Breast epithelium (tissue), 4 donors: ENCODE data around the gene OR6B2. TPM values are rescaled to one million over a fixed set of nuclear protein-coding genes. Genes with fewer than 3 reads are reported as not detected.
A peak's percentile ranks its signal among the peaks of the same experiment; 100 is the strongest.

Experiments
- DNase-seq, 2 donors: peaks; one replicate each; pipeline ENCODE4 v3.0.0-alpha.2; 2019; ENCODE audit warnings: low spot score in 2 of 2
- H3K27ac ChIP-seq, 2 donors: fragments of 200-600 bp; sonication (generic) in 1 of 2; one replicate each; pipeline ENCODE4 v1.5.1; 2016 to 2019; ENCODE audit warnings: mild to moderate bottlenecking in 1 of 2
- H3K27me3 ChIP-seq, 2 donors: fragments of 200-600 bp; sonication (generic) in 1 of 2; one replicate each; pipeline versions ENCODE4 v1.5.1 to v1.6.0; 2017 to 2019; ENCODE audit warnings: control low read depth in 1 of 2, mild to moderate bottlenecking in 1 of 2
- H3K36me3 ChIP-seq: fragments of 200-600 bp; one replicate; pipeline ENCODE4 v1.5.1; 2019
- H3K4me1 ChIP-seq, 2 donors: fragments of 200-600 bp; sonication (generic); one replicate each; pipeline ENCODE4 v1.5.1; 2016 to 2019; ENCODE audit warnings: control low read depth in 1 of 2
- H3K4me3 ChIP-seq, 3 donors: fragments of 200-600 bp; sonication (generic); 1 replicate in 2 of 3; 2 replicates in 1 of 3; pipeline ENCODE4 v1.5.1; 2016 to 2019; ENCODE audit warnings: mild to moderate bottlenecking in 3 of 3, moderate library complexity in 2 of 3
- H3K9me3 ChIP-seq, 2 donors: fragments of 200-600 bp; sonication (generic) in 1 of 2; one replicate each; pipeline ENCODE4 v1.5.1; 2016 to 2019; ENCODE audit warnings: control low read depth in 1 of 2
- POLR2A ChIP-seq: fragments of 450-650 bp; IDR thresholded peaks from one replicate; pipeline ENCODE4 v1.6.1; 2016; ENCODE audit warnings: antibody characterized with exemption, mild to moderate bottlenecking, moderate library complexity
- POLR2AphosphoS5 ChIP-seq, 3 donors: sonication (generic); formaldehyde crosslinking; IDR thresholded peaks; one replicate each; pipeline ENCODE4 v1.6.1; 2017; ENCODE audit warnings: antibody characterized with exemption in 3 of 3
- intact Hi-C: fragments of 100-400 bp; cut with DNase I; formaldehyde crosslinking; loops from one replicate; pipeline ENCODE4 v1.15.1; 2023; ENCODE audit warnings: low total_unique reads
- total RNA-seq, 3 donors: library from RNA; depleted of rRNA; stranded (reverse); fragments of >200 nt; gene quantifications; one replicate each; pipeline ENCODE4 v1.1.0, GENCODE V29; 2016
- TF ChIP-seq, protein P1 (sequence below), 3 donors: fragments of 450-650 bp; IDR thresholded peaks; one replicate each; pipeline ENCODE4 v1.5.1; 2016 to 2017; ENCODE audit warnings: antibody characterized with exemption in 3 of 3, mild to moderate bottlenecking in 3 of 3, moderate library complexity in 3 of 3

Gene OR6B2
- total RNA-seq, 3 donors from 2014 or later, result not detected

DNA sequence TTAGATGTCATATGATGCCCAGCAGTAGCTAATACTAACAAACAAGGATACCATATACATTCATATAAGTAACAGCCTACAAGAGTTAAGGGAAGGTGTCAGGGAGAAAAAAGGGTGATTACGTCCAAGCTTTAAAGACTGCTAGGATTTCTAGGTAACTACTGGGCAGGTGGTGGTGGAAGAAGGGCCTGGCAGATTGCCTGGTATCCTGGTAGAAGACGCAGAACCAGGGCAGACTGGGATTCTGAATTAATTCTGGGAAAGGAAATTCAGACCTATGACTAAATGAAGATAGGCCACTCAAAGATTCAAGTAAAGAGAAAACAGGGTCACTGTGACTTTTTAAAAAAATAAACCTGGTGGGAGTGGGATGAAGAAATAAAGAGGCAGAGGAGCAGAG lies 36.9 kb downstream of the OR6B2 start:
- H3K4me1 ChIP-seq, result no peaks in the 10 kb centered on the region
- intact Hi-C loops, result no loop called here
- no peak overlapping the region for H3K4me3 ChIP-seq
- H3K27ac ChIP-seq, result no peak overlapping the region
- H3K9me3 ChIP-seq, result no peaks in the 10 kb centered on the region
- DNase-seq, result no peak
- no peaks in the 10 kb centered on the region for H3K27me3 ChIP-seq
- TF ChIP-seq POLR2A, result no peak
- no peak for TF ChIP-seq POLR2AphosphoS5 (IDR thresholded peaks at IDR 0.05)
- TF ChIP-seq, protein P1, sequence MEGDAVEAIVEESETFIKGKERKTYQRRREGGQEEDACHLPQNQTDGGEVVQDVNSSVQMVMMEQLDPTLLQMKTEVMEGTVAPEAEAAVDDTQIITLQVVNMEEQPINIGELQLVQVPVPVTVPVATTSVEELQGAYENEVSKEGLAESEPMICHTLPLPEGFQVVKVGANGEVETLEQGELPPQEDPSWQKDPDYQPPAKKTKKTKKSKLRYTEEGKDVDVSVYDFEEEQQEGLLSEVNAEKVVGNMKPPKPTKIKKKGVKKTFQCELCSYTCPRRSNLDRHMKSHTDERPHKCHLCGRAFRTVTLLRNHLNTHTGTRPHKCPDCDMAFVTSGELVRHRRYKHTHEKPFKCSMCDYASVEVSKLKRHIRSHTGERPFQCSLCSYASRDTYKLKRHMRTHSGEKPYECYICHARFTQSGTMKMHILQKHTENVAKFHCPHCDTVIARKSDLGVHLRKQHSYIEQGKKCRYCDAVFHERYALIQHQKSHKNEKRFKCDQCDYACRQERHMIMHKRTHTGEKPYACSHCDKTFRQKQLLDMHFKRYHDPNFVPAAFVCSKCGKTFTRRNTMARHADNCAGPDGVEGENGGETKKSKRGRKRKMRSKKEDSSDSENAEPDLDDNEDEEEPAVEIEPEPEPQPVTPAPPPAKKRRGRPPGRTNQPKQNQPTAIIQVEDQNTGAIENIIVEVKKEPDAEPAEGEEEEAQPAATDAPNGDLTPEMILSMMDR (IDR thresholded peaks at IDR 0.05), result no peak
- no peaks in the 10 kb centered on the region for H3K36me3 ChIP-seq

DNA sequence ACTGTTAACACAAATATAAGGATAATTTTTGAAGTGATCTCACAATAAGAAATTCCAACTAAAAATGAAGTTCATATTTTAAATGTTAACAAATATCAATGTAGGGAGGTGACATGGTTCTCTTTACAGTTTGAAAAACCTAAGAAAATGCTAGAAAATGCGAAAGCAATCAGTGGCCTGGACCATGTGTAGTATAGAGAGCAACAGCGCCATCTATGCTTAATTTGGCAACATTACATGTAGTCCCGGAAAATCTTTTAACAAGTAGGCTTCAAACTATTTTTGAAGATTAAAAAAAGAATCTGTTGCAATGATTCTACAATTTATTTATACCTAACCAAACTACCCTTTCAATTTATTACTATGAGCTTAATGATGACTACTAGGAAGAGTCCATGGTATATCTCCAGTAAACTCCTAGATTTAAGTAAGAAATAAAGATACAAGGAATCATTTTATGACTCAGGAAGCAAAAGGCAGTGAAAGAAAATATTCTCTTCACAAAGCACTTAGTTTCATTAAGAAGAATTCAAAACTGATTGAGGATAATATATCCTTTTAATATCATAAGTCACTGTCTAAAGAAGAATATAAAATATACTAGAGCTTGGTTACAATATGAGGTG lies 38.4 kb downstream of the OR6B2 start:
- Histone ChIP-seq H3K4me1 (no peaks in the 10 kb centered on the region), H3K27ac (no peak overlapping the region), H3K9me3 (no peaks in the 10 kb centered on the region), H3K27me3 (no peaks in the 10 kb centered on the region), H3K4me3 (no peak overlapping the region), H3K36me3 (peaks cover 3% of the 10 kb centered on the region)
- no peak for DNase-seq
- no peak for TF ChIP-seq POLR2A
- TF ChIP-seq, protein P1 (IDR thresholded peaks at IDR 0.05), result peak; percentile 51 to 85 (median 70)
- intact Hi-C loops, result no loop called here

DNA sequence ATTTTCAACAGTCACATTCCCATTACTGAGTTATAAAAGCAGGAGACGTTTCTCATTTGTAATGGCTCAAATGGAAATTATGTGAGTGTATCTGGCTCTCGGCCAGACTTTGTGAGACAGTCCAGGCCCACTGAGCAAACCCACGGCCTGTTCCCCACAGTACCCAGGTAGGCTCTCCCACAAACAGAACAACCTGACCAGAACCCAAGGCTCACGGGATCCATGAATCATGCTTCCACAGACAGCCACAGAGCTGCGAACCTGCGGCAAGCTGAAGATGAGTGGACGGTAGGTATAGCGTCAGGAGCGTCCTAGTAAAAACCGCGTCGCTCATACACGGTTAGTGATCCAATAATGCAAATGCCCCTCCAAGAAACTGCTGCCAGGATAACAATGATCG lies 39.3 kb downstream of the OR6B2 start:
- Histone ChIP-seq H3K4me1 (no peaks in the 10 kb centered on the region), H3K9me3 (no peaks in the 10 kb centered on the region), H3K36me3 (peaks cover 3% of the 10 kb centered on the region), H3K27ac (no peak overlapping the region), H3K4me3 (no peak overlapping the region), H3K27me3 (no peaks in the 10 kb centered on the region)
- no peak for DNase-seq
- TF ChIP-seq, protein P1 (IDR thresholded peaks at IDR 0.05), result no peak
- no peak for TF ChIP-seq POLR2AphosphoS5 (IDR thresholded peaks at IDR 0.05)
- TF ChIP-seq POLR2A, result no peak
- intact Hi-C loops, result no loop called here

DNA sequence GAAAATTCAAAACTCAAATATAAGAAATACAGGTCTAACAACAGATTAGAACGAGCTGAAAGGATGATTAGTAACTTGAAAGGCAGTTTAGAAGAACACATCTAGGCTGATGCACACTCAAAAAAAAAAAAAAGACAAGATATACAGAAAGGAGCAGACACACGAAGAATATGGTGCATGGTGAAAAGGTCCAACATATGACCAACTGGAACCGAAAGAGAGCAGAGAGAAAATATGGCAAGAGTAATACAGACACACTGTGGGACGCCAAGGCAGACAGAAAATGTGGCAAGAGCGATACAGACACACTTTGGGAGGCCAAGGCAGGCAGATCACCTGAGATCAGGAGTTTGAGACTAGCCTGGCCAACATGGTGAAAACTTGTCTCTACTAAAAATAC lies 44.9 kb downstream of the OR6B2 start:
- DNase-seq, result no peak
- Histone ChIP-seq H3K4me1 (no peaks in the 10 kb centered on the region), H3K9me3 (no peaks in the 10 kb centered on the region), H3K27me3 (no peaks in the 10 kb centered on the region), H3K36me3 (peaks cover 3% of the 10 kb centered on the region), H3K4me3 (no peak overlapping the region), H3K27ac (no peak overlapping the region)
- intact Hi-C loops, result no loop called here
- TF ChIP-seq, protein P1 (IDR thresholded peaks at IDR 0.05), result no peak
- TF ChIP-seq POLR2A, result no peak
- TF ChIP-seq POLR2AphosphoS5 (IDR thresholded peaks at IDR 0.05), result no peak

DNA sequence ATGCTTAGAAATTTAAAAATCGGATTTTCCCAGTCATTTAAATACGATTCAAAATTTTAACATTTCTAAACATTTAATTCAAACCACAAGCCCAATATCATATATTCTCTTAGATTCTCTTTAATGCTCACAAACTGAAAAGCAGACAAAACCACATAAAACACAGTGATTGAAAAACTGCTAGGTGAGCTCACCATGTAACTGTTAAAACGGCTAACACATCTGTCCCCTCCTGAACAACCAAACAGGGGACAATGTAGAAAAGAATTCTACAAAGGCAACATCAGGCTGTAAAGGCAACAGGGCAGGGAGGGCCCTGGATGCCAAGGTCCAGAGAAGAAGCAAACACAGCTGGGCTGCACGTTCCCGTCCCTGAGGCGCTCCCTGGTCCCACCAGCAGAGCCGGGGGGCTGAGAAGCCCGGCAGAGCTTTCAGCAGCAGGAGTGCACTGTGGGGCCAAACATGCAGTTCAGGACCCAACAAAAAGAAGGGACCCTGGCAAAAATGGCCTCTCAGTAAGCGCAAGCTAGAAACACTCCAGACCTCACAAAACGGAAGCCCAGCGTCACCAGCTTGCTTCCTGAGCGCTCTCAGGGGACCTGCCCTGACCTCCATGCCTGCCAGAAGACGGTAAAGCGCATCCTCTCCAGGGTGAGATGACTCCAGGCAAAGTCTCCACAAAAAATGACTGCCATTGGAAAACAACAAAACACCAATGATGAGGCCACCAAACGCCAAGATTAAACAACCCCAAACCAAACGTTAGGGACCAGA lies 45.6 kb downstream of the OR6B2 start:
- H3K9me3 ChIP-seq, result no peaks in the 10 kb centered on the region
- H3K27ac ChIP-seq, result no peak overlapping the region
- TF ChIP-seq, protein P1 (IDR thresholded peaks at IDR 0.05), result no peak
- TF ChIP-seq POLR2AphosphoS5 (IDR thresholded peaks at IDR 0.05) (no peak), POLR2A (no peak)
- no peaks in the 10 kb centered on the region for H3K4me1 ChIP-seq
- DNase-seq, result no peak
- no peak overlapping the region for H3K4me3 ChIP-seq
- intact Hi-C loops, result no loop called here
- H3K36me3 ChIP-seq, result peaks cover 3% of the 10 kb centered on the region
- no peaks in the 10 kb centered on the region for H3K27me3 ChIP-seq
